Stomach (tissue), 9 donors: ENCODE measurements around the gene LIPG. TPM values are rescaled to one million over a fixed set of nuclear protein-coding genes. Genes with fewer than 3 reads are reported as not detected.
"Not testable (repeated sequence)": the region's sequence is repeated elsewhere in the genome, so short reads cannot be mapped to it uniquely, and the experiment has no call there.

Experiments
- DNase-seq, 2 donors: peaks; one replicate each; pipeline versions ENCODE4 v3.0.0 to v3.0.0-alpha.2; 2013 to 2019
- H3K27ac ChIP-seq, 5 donors: fragments of 200-600 bp in 4 of 5; sonication (generic) in 4 of 5; one replicate each; pipeline ENCODE4 v1.5.1; 2013 to 2019; ENCODE audit warnings: mild to moderate bottlenecking in 1 of 5, moderate library complexity in 1 of 5
- H3K27me3 ChIP-seq, 3 donors: fragments of 200-600 bp; sonication (generic); one replicate each; pipeline ENCODE4 v1.5.1; 2017 to 2019; ENCODE audit warnings: mixed run types in 1 of 3
- H3K36me3 ChIP-seq, 4 donors: fragments of 200-600 bp; sonication (generic); 1 replicate in 3 of 4; 2 replicates in 1 of 4; pipeline ENCODE4 v1.5.1; 2016 to 2019
- H3K4me1 ChIP-seq, 4 donors: fragments of 200-600 bp; sonication (generic); one replicate each; pipeline ENCODE4 v1.5.1; 2016 to 2019
- H3K4me3 ChIP-seq, 4 donors: fragments of 200-600 bp; sonication (generic) in 3 of 4; one replicate each; pipeline ENCODE4 v1.5.1; 2016 to 2019; ENCODE audit warnings: mild to moderate bottlenecking in 1 of 4
- H3K9me3 ChIP-seq, 4 donors: fragments of 200-600 bp; sonication (generic); one replicate each; pipeline ENCODE4 v1.5.1; 2016 to 2019
- EP300 ChIP-seq: sonication (generic); formaldehyde crosslinking; IDR thresholded peaks from one replicate; pipeline ENCODE4 v1.6.1; 2017; ENCODE audit warnings: antibody characterized with exemption
- POLR2A ChIP-seq, 4 donors: fragments of 450-650 bp; IDR thresholded peaks; one replicate each; pipeline ENCODE4 v1.6.1; 2016; ENCODE audit warnings: antibody characterized with exemption in 4 of 4, control low read depth in 2 of 4, mild to moderate bottlenecking in 1 of 4, moderate library complexity in 1 of 4
- POLR2AphosphoS5 ChIP-seq, 3 donors: sonication (generic); formaldehyde crosslinking; IDR thresholded peaks; one replicate each; pipeline ENCODE4 v1.6.1; 2016; ENCODE audit warnings: antibody characterized with exemption in 3 of 3
- WGBS, 5 donors: extraction: QIAGEN DNeasy Blood & Tissue Kit in 3 of 5; methylation state at CpG; one replicate each; pipeline versions ENCODE4 v1.1.5 to v1.1.7; 2013 to 2018; 5-methylcytosine and 5-hydroxymethylcytosine counted together
- intact Hi-C: fragments of 100-400 bp; cut with DNase I; formaldehyde crosslinking; loops from one replicate; pipeline ENCODE4 v1.15.1; 2023; ENCODE audit warnings: low total_unique reads
- polyA plus RNA-seq, 3 donors: library from polyadenylated mRNA; stranded (reverse); fragments of 200-250 nt; gene quantifications; one replicate each; pipeline ENCODE4 v1.2.3, GENCODE V29; 2013
- total RNA-seq, 5 donors: library from RNA; depleted of rRNA; stranded (reverse); fragments of >200 nt; gene quantifications; one replicate each; pipeline versions ENCODE4 v1.1.0 to v1.2.3, GENCODE V29; 2014 to 2016
- TF ChIP-seq, protein P1 (sequence below), 7 experiments: fragments of 450-650 bp in 4 of 7; fragments of 200-600 bp in 3 of 7; sonication (generic) in 3 of 7; IDR thresholded peaks; one replicate each; pipeline ENCODE4 v1.5.1; 2016 to 2019; ENCODE audit warnings: antibody characterized with exemption in 7 of 7, control low read depth in 2 of 7, mild to moderate bottlenecking in 1 of 7
- donor health status: healthy with polysubstance abuse.
- donor health status: Bipolar disorder and iron deficiency.
- donor health status: healthy.

The LIPG gene
- total and polyA plus RNA-seq, 8 donors: 0.76 to 6.2 (median 3.2) TPM

DNA sequence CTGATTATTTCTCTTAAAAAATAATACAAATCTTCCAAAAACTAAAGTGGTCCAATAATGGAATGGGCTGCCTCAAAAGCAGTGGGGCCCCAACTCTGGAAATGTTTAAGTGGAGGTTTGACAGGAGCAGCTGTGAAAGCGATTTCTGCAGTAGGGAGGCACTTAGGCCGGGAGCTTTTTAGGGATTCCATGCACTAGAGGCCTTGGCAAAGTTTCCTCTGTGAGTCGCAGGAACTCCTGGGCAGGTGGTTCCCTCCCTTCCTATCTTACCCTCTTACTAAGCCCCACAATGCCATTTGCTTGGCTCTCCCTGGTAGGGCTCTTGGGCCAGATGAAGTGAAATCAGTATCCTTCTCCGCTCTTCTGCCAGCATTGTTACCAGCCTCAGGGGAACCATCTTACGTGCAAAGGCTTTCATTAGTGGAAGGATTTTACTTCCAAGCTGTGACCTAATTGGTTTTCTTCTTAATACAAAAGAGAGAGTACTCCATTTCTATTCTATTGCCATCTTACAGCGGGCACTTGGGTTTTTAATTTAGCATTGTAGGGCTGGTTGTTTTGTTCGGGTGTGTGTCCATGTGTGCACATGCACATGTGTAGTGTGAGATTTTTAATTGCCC is 40.5 kb upstream of the LIPG start:
- TF ChIP-seq POLR2A (IDR thresholded peaks at IDR 0.05) (no peak), EP300 (no peak), POLR2AphosphoS5 (IDR thresholded peaks at IDR 0.05) (no peak)
- TF ChIP-seq, protein P1, sequence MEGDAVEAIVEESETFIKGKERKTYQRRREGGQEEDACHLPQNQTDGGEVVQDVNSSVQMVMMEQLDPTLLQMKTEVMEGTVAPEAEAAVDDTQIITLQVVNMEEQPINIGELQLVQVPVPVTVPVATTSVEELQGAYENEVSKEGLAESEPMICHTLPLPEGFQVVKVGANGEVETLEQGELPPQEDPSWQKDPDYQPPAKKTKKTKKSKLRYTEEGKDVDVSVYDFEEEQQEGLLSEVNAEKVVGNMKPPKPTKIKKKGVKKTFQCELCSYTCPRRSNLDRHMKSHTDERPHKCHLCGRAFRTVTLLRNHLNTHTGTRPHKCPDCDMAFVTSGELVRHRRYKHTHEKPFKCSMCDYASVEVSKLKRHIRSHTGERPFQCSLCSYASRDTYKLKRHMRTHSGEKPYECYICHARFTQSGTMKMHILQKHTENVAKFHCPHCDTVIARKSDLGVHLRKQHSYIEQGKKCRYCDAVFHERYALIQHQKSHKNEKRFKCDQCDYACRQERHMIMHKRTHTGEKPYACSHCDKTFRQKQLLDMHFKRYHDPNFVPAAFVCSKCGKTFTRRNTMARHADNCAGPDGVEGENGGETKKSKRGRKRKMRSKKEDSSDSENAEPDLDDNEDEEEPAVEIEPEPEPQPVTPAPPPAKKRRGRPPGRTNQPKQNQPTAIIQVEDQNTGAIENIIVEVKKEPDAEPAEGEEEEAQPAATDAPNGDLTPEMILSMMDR (IDR thresholded peaks at IDR 0.05): no peak
- intact Hi-C loops: no loop called here

DNA sequence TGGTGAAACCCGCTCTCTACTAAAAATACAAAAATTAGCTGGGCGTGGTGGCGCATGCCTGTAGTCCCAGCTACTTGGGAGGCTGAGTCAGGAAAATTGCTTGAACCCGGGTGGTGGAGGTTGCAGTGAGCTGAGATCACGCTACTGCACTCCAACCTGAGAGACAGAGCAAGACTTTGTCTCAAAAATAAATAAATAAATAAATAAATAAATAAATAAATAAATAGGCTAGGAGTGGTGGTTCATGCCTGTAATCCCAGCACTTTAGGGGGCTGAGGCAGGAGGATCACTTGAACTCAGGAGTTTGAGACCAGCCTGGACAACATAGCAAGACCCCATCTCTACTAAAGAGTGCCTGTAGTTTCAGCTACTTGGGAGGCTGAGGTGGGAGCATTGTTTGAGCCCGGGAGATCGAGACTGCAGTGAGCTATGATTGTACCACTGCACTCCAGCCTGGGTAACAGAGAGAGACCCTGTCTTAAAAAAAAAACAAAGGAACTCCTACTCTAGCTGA is 38.2 kb upstream of the LIPG start:
- H3K4me1 ChIP-seq, H3K36me3 ChIP-seq, intact Hi-C loops, H3K4me3 ChIP-seq, H3K9me3 ChIP-seq, H3K27me3 ChIP-seq, DNase-seq, H3K27ac ChIP-seq: not testable (repeated sequence)
- 91 to 96% (median 95%) methylated on average over 7 of the region's 7 CpGs for WGBS, 5 donors

More for the DNA sequence above, 40.5 kb upstream of the LIPG start:
- Histone ChIP-seq H3K4me3 (no peak overlapping the region), H3K9me3 (no peaks in the 10 kb centered on the region), H3K27ac (no peak overlapping the region), H3K4me1 (no peaks in the 10 kb centered on the region), H3K27me3 (no peaks in the 10 kb centered on the region), H3K36me3 (no peaks in the 10 kb centered on the region)
- peak in 1 of 2 donors; percentile 14 for DNase-seq
- 83 to 91% (median 89%) methylated on average over 7 of the region's 7 CpGs for WGBS, 5 donors

DNA sequence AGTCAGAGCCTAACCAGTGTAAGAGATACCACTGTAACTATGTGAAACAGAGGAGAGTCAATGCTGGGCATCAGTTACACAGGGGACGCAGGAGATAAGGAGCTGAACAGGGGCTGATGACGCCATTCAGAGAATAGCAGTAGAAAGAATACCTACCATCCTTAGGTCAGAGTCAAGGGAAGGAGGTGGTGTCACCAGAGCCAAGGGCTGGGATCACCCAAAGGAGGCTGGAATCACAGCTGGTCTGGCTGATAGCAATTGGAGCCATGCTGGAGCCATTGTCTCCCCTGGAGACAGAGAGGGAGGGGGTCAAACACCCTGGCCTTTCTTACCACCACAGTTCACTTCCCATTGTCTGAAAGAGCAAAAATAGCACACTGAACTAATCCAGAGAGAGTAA is 37.5 kb upstream of the LIPG start:
- H3K4me3 ChIP-seq: no peak overlapping the region
- no peak for TF ChIP-seq EP300
- no peak for TF ChIP-seq POLR2AphosphoS5 (IDR thresholded peaks at IDR 0.05)
- TF ChIP-seq, protein P1 (IDR thresholded peaks at IDR 0.05): no peak
- TF ChIP-seq POLR2A (IDR thresholded peaks at IDR 0.05): no peak
- no peaks in the 10 kb centered on the region for H3K27me3 ChIP-seq
- H3K27ac ChIP-seq: no peak overlapping the region
- 85 to 100% (median 90%) methylated on average over 2 of the region's 2 CpGs for WGBS, 5 donors
- intact Hi-C loops: no loop called here
- H3K9me3 ChIP-seq: no peaks in the 10 kb centered on the region
- H3K4me1 ChIP-seq: no peaks in the 10 kb centered on the region
- no peaks in the 10 kb centered on the region for H3K36me3 ChIP-seq
- no peak for DNase-seq

DNA sequence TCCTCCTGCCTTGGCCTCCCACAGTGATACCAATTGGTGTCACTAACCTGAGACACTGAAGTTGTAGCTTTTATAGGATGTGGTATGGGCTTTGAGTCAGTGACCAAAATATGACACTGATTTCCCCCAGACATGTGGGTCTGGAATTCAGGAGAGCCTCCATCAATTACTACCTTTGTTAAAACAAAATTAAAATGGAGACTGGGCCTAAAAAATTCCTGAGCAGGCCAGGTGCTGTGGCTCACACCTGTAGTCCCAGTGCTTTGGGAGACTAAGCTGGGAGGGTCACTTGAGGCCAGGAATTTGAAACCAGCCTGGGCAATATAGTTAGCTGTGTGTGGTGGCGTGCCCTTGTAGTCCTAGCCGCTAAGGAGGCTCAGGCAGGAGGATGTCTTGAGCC is 36.9 kb upstream of the LIPG start:
- intact Hi-C loops: no loop called here
- Histone ChIP-seq H3K9me3 (no peaks in the 10 kb centered on the region), H3K4me3 (no peak overlapping the region), H3K27ac (no peak overlapping the region), H3K36me3 (no peaks in the 10 kb centered on the region), H3K27me3 (no peaks in the 10 kb centered on the region), H3K4me1 (no peaks in the 10 kb centered on the region)
- TF ChIP-seq, protein P1 (IDR thresholded peaks at IDR 0.05): no peak
- no peak for TF ChIP-seq EP300
- TF ChIP-seq POLR2A (IDR thresholded peaks at IDR 0.05): no peak
- TF ChIP-seq POLR2AphosphoS5 (IDR thresholded peaks at IDR 0.05): no peak
- 94 to 98% (median 98%) methylated on average over 2 of the region's 2 CpGs for WGBS, 5 donors
- DNase-seq: no peak

DNA sequence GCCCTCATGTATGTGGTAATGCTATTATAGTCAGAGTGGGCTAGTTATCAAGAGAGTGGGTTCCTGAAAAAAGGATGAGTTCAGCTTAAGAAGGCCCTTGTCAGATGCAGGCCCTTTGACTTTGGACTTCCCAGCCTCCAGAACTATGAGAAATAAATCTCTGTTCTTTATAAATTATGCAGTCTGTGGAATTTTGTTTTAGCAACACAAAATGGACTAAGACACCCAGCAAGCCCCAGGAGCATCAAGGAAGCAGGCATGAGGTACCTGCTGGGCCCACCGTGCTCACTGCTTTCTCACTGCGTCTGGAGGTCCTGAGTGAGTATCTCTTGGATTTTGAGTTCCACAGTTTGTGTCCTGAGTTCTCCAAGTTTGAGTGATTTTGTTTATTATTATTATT is 35.9 kb upstream of the LIPG start:
- TF ChIP-seq EP300 (no peak), POLR2A (IDR thresholded peaks at IDR 0.05) (no peak), POLR2AphosphoS5 (IDR thresholded peaks at IDR 0.05) (no peak)
- TF ChIP-seq, protein P1 (IDR thresholded peaks at IDR 0.05): no peak
- intact Hi-C loops: no loop called here
- Histone ChIP-seq H3K36me3 (no peaks in the 10 kb centered on the region), H3K4me1 (no peaks in the 10 kb centered on the region), H3K27ac (no peak overlapping the region), H3K9me3 (no peaks in the 10 kb centered on the region), H3K27me3 (no peaks in the 10 kb centered on the region), H3K4me3 (no peak overlapping the region)
- 92 to 100% (median 98%) methylated on average over 2 of the region's 2 CpGs for WGBS, 5 donors
- DNase-seq: no peak
